Left renal cortex interstitium (tissue), 4 donors: ENCODE results near the gene ADCK2. TPM values are rescaled to one million over a fixed set of nuclear protein-coding genes. Genes with fewer than 3 reads are reported as not detected.
"Not testable (repeated sequence)": the region's sequence is repeated elsewhere in the genome, so short reads cannot be mapped to it uniquely, and the experiment has no call there.

Experiments
- DNase-seq, 4 donors: peaks; one replicate each; pipeline ENCODE4 v3.0.0-alpha.2; 2013; ENCODE audit warnings: low read depth in 4 of 4, low spot score in 2 of 4, missing footprints in 1 of 4
- polyA plus RNA-seq, 4 donors: library from polyadenylated mRNA; unstranded; fragments of 120-200 nt; gene quantifications; one replicate each; pipeline ENCODE4 v1.2.1, GENCODE V29; 2013; ENCODE audit not compliant: insufficient read length in 4 of 4

ADCK2 gene, protein sequence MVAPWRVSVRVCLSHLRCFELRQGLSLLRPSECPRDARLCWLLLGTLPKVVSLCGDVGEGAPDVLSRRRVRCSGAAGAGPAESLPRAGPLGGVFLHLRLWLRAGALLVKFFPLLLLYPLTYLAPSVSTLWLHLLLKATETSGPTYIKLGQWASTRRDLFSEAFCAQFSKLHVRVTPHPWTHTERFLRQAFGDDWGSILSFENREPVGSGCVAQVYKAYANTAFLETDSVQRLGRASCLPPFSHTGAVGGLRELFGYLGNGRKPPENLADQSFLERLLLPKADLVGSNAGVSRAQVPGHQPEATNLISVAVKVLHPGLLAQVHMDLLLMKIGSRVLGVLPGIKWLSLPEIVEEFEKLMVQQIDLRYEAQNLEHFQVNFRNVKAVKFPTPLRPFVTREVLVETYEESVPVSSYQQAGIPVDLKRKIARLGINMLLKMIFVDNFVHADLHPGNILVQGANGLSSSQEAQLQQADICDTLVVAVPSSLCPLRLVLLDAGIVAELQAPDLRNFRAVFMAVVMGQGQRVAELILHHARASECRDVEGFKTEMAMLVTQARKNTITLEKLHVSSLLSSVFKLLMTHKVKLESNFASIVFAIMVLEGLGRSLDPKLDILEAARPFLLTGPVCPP
- polyA plus RNA-seq: 10 to 100 TPM; 22.0 to 27.7 (median 26.2) TPM

DNA sequence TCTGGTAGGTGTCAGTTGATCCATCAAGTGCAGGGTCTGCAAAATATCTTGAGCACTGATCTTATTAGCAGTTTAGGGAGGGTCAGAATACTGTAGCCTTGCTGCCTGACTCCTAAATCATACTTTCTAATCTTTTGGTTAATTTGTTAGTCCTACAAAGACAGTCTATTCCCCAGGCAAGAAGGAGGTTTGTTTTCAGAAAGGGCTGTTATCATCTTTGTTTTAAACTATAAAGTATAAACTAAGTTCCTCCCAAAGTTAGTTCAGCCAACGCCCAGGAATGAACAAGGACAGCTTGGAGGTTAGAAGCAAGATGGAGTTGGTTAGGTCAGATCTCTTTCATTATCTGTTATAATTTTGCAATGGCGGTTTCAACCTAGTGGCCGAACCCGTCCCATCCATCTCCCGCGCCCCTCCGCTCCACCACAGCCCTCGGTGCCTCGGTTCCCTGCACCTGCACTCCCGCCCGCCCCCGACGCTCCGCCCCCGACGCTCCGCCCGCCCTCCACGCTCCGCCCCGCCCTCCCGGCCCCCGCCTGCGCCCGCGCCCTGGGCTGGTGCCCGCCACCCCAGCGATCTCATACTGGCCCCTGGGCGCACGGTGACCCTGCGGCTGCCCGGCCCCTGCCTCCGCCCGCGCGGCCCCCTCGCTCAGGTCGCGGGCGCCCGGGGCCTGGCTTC, at the start of gene ADCK2:
TSS of gene ADCK2 (plus strand) at position 564 of the 681 bp plus-strand sequence. CDS start 386 bp downstream, outside the sequence.
- peak in 1 of 4 donors; percentile 19 for DNase-seq

DNA sequence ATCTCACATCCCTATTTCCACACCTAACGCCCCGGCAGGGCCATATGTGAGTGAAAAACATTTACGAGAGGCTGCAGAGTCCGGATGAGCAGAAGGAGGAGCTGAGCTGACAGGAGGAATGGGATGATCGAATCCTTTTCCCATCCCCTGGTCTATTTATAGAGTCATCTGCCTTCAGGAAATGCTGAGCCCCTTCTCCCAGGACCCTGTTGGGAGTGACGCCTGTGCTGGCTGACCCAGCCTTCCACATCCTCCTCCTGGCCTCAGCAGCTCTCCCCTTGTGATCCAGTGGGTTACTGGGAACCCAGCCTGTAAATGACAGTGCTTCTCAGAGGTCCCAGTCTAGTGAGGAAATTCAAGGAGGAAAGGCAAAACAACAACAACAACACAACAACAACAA, 48.8 kb upstream of the ADCK2 start:
- DNase-seq: no peak

DNA sequence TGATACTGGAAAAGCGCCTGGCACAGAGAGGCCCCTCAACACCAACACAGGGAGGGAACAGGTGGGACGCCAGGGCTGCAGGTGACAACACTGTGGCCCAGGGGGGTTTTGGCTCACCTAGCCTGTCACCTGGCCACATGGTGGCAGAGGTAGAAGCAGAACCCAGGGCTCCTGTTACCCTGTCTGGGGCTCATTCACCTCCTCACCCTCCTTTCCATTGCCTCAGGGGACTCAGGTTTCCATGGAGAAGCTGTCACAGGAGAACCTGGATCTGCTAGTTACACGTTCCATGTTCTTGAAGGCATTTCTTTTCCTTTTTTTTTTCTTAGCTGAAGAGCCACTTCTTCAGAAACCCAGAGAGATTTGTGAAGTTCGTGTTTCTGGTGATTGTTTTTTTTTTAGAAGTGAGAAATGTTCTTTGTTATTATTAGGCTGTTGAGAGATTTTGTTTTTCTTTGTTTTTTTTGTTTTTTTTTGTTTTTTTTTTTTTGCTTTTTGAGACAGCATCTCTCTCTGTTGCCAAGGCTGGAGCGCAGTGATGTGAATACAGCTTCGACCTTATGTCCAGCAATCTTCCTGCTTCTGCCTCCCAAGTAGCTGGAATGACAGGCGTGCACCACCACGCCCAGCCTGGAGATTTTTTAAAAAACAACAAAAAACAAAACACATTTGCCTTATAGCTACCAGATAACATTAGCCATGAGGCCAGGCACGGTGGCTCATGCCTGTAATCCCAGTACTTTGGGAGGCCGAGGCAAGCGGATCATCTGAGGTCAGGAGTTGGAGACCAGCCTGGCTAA, 48.2 kb upstream of the ADCK2 start:
- peak in 1 of 4 donors; percentile 63 for DNase-seq

DNA sequence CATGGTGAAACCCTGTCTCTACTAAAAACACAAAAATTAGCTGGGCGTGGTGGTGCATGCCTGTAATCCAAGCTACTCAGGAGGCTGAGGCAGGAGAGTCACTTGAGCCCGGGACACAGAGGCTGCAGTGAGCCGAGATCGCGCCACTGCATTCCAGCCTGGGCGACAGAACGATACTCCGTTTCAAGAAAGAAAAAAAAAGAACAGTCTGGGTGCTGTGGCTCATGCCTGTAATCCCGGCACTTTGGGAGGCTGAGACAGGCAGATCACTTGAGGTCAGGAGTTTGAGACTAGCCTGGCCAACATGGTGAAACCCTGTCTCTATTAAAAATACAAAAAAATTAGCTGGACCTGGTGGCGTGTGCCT, 47.6 kb upstream of the ADCK2 start:
- not testable (repeated sequence) for DNase-seq

DNA sequence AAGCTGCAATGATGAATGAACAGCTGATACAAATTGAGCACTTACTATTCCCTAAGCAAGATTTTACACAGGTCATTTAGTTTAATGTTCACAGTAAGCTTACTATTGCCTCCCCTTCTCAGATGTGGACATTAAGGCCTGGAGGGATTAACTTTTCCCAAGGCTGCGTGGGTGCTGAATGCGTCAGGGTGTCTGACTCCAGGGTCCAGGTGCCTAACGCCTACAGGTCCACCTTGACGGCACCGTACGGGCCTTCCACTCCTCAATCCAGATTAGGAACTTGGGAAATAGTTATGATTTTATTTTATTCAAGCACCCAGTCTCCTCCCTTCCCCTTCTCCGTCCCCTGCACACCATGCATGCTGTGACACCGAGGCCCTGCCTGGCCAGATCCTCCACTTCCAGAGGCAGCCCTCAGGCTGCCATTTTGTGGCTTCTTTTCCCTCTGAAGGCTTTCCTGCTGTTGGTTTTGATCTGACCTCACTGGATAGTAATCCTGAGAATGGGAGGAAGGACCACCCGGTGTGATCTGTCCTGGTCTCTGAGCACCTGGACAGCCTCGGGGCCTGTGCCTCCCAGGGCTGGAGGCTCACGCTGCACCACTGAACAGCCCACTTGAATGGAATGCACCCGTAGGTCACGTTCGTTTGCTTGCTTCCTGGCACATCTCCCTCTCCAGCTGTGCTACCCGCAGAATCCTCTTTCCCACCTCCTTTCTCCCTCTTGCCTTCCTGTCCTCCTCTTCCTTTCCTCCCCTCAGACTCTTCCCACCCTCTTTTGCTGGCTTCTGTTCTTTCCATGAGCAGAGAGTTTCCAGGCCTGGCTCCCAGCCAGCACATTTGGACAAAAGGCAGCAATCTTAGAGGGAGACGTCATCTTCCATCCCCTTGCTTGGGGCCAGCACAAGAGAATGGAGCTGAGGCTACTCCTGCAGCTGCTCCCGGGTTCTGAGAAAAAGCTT, 46.6 kb upstream of the ADCK2 start:
- peak in 3 of 4 donors; percentile 75 to 87 (median 77) for DNase-seq

DNA sequence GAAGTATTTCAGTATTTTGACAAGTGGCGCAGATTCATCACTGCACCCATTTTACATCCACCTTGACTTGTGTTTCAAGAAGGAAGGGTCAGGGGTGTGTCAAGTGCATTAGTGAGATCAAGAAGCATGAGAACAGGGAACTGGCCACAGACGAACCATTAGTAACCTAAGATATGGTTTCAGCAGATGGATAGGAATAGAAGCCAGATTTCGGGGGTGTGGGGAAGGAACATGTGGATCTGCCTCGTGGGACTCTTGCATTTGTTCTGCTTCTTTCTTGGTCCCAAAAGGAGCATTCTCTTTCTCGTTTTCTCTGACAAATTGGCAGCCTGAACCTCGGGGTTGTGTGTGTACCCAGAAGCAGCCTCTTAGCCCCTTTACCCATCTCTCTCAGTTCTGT, 41.7 kb upstream of the ADCK2 start:
- no peak for DNase-seq

DNA sequence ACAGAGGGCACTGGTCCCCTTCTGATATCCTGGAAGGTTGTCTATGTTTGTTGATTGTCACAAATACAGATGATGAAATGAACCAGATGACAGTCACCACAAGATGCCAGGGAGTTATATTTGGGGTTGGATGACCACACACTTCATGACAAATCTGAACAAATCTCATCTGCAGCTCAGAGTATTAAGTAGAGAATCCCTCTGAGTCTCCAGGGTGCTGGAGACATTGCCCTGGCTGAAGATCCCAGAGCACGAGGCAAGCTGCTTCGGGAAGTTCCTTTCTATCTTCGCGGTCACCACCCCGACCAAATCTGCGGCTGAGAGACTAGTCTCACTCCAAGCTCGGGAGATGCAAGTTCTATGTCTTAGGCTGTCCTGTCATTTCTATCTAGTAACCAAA, 41.1 kb upstream of the ADCK2 start:
- no peak for DNase-seq

DNA sequence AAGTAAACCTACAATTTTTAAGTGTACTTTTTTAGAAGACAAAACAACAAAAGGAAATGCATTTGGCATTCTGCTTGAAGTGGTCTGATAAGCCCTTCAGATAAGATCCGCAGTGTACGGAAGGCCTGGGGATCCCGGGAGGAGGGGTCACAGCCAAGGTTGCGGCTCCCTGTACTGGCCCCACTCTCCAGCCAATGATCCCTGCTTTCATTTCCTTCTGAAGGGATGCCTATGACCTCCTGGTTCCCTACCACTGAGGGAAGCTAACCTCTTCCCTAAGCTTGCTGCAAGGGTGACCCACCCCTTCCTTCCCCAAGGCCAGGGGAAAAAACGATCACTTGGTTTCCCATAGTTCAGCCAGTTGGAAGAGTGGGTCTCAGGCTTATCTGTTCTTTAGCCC, 37.4 kb upstream of the ADCK2 start:
- no peak for DNase-seq

DNA sequence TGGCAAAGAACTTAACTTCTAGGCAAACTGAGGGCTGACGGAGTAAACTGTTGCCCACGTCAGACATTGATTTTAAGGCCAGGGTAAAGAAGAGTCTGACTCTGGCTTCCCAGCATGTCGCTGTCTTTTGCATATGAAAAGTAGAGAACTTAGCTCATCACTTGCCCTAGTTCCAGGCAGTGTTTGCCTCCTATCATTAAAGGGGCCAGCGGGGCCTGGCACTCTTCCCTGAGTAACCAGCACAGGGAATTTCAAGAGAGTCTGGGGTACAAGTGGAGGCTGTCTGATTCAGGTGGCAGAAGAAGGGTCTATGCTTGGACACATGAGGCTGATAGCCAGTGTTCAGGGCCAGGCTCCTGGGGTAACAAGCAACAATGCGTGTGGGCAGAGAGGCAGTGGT, 36.9 kb upstream of the ADCK2 start:
- DNase-seq: no peak

DNA sequence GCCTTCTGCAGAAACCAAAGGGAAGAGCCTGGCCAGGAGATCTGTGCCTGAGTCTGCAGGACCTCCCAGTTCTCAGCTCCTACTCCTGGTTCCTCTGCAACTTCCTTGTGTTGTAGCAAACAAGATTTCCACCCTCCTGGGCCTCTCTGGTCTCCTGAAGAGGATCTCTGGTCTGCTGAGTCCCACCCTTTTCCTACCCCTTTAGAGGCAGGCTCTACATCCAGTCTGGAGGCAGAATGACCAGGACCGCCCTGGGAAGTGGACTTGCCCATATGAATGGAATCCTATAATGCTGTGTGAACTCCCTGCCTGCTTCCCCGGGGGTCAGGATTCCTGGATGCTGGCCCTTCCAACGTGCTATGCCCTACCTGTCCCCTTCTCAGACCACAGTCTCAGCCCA, 35.3 kb upstream of the ADCK2 start:
- DNase-seq: no peak

DNA sequence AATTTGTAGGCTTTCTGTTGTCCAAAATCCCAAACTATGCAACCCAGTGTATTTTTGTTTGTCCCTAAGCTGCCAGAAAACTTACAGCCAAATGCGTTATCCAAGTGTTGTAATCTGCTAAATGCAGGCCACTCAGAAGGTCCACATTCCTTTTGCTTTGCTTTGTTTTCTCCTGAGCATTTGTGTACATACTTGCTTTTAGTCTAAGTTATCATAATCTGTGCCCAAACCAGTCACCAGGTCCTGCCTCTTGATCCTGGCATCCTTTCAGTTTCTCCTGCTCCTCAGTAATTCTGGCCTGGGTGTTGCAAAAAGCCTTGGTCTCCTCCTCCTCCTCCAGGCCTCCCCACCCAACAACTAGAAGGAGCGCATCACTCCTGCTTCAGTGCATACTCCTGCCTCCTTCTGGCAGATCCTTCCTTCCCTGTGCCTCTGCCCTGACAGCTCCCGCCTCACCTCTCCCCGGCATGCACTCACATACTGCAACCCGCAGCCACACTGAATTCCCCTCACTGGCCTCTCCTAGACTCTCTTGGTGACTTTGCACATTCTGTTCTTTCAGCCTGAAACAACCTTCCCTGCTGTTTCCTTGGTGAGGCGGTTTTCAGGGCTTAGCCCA, 34.5 kb upstream of the ADCK2 start:
- DNase-seq: no peak

DNA sequence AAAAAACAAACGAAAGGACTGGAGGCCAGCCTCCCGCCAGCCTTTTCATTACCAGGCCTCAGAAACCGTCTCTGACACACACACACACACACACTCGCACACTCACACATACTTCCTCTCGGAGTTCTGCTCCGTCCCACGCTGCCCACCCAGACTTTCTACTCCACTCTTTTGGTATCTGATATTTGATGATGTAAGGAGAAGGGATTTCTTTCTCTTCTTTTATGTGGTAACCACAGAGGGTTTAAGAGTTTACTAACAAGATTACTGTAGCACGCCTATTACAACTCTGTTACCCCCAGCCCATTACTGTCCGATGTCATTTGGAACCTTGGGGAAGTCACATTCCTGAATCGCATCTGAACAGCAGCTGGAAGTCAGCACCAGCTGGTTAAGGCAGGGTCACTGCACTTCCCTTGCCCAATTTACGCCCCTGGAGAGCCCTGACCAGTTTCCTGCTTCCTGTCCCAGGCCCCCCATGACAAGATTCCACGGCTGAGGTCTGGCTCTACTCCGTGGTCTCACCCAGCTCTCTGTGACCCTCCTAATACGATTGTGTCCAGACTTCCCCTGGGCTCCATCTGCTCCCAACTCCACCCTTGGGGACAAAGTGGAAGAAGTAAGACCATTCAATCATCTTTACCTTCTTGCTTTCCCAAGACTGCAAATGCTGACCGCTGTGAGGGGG, 33.2 kb upstream of the ADCK2 start:
- DNase-seq: peak in 1 of 4 donors; percentile 49

DNA sequence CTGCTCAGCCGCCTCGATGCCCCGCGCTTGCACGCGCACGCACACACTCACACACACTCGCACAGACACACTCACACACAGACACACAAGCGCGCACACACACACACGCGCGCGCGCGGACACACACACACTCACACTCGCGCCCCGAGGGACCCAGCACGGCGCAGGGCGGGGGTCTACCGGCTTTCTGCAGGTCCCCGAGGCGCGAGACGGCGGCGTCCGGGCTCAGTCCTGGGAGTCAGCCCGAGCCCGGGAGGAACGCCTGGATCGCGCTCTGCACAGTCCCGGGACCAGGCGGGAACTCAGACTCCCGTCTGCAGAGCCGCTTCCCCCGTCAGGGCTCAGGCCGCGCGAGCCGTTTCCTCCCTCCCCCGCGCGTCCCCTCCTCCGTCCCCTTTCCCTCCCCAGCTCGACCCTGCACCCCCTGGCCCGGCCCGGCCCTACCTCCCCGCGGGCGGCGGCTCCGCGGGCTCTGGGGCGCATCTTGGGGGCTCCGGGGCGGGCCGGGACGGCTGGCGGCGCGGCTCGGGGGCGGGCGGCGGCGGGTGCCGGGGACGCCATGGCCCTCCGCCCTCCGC, 32.6 kb upstream of the ADCK2 start:
- DNase-seq: no peak

DNA sequence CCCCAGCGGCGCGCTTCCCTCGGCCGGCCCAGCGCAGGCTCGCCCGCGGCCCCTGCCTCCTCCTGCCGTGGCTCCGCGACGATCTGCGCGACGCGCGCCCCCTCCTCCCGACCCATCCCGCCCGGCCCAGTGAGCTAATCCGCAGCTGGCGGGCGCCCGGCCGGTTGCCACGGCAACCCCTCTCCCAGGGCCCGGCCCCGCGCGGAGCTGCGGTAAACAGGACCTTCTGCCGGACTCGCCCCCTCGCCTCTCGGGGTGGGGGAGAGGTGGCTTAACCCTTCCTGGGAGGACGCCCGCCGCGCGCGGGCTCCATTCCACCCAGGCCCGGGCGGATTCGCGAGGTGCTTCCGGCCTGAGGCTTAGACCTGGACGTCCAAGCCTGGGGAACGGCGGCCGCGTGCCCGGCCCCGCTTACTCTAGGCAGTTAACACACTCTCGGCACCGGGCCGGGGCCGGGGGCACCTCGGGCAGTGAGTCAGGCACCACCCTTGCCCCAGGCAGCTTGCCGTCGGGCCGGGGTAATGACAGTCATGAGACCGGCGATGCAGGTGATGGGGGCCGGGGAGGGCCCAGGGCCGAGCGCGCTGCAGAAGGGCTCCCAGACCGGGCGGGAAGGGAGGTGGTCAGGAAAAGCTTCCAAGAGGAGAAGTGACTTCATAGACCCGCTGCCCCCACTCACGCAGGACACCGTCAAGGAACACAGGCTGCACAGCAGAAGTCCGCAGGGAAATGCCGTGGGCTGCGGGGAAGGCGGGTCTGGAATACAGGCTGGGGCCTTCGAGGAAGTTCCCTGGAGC, 31.8 kb upstream of the ADCK2 start, which contains the start of gene DENND2A:
TSS of gene DENND2A (minus strand) at position 87 of the 797 bp plus-strand sequence. CDS start 38,416 bp downstream, outside the sequence.
- DNase-seq: peak in 2 of 4 donors; percentile 78 to 80

DNA sequence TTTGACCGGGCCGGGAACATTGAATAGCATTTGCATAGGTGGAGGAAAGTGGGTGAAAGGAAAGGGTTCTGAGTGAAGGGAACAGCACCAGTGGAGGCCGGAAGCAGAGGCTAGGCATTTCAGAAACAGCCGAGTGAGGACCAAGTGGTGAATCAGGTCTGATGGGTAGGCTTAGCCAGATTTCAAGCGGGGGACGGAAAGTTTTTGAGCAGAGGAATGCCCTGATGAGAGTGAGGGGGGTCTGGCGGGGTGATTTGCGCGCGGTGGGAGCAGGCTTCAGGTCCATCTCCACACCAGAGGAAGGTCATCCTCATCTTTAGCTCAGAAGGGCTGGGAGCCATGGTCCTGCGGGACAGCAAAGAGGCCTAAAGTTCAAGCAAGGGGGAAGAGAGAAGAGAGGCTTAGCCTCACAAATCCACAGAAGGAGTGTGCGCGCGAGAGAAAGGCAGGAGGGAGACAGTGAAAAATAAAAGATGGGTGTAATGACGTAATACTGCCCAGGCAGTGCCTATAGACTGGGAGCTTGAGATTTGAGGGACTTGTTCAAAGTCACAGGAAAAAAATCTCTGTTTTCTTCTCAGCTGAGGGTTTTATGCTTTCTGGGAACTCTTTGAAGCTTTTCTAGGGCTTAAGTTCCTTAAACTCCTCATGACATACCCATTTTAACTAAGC, 31.1 kb upstream of the ADCK2 start:
- no peak for DNase-seq

DNA sequence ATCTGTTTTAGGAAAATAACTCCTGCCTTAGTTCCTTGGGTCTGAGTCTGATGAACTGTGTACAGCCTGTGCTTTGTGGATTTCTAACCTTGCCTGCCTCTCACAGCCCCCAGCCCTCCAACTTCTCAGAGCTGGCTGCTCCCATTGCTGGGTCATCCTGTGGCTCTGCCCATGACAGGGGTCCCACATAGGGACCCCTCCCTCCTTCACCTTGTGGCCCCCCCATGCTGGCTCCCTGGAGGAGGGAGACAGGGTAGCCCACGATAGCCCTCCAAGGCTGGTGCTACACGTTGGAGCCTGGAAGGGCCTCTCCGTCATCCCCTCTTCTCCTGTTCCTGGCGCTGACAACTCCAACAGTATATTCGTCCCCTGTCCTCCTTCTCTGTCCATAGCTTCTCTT, 29.3 kb upstream of the ADCK2 start:
- DNase-seq: no peak

DNA sequence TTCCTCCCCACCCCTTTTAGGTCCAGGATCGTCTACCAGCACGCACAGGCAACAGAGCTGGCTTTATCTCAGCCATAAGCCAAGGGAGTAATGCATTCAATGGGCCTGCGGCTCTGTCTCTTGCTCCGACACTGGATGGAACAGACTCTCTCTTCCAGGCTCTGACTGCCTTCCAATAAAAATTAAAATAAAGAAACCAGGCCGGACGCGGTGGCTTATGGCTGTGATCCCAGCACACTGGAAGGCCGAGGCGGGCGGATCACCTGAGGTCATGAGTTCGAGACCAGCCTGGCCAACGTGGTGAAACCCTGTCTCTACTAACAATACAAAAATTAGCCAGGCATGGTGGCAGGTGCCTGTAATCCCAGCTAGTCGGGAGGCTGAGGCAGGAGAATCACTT, 28.0 kb upstream of the ADCK2 start:
- DNase-seq: not testable (repeated sequence)
